HEK293 (cell line): Measurements from ENCODE around the gene WIPF3.

Experiments used
- CTCF ChIA-PET: fragments of 350-600 bp; formaldehyde crosslinking; extraction: SDS; loops from one replicate; lab custom pipeline; 2021; ENCODE audit warnings: antibody characterized with exemption; lab: Yijun Ruan, JAX
- POLR2A ChIA-PET: fragments of 300-600 bp; formaldehyde crosslinking; extraction: SDS; loops from one replicate; lab custom pipeline; 2020; ENCODE audit warnings: antibody characterized with exemption, inconsistent platforms; lab: Yijun Ruan, JAX
- H3K27ac ChIP-seq: fragments of 200-500 bp; sonication (Bioruptor generic); 2 replicates; pipeline ENCODE4 v1.5.1; 2014; ENCODE audit warnings: low read depth, low read length, control low read depth, inconsistent platforms; ENCODE audit errors: extremely low read depth
- H3K36me3 ChIP-seq, 2 experiments: fragments of 200-500 bp in 1 of 2; sonication (Bioruptor generic) in 1 of 2; 1 replicate in 1 of 2; 2 replicates in 1 of 2; pipeline ENCODE4 v1.5.1; 2014 to 2017; ENCODE audit warnings: inconsistent platforms in 2 of 2, low read length in 2 of 2; ENCODE audit not compliant: control insufficient read depth in 2 of 2, insufficient read depth in 1 of 2
- H3K4me1 ChIP-seq: fragments of 200-500 bp; sonication (Bioruptor generic); 2 replicates; pipeline ENCODE4 v1.5.1; 2014; ENCODE audit warnings: mild to moderate bottlenecking, low read length, inconsistent platforms; ENCODE audit not compliant: control insufficient read depth, insufficient read depth
- H3K4me3 ChIP-seq: 2 replicates; pipeline ENCODE4 v1.5.1; 2011; ENCODE audit warnings: low read depth, mild to moderate bottlenecking, control low read depth, low read length, moderate library complexity
- H3K9me3 ChIP-seq: fragments of 200-500 bp; sonication (Bioruptor generic); 2 replicates; pipeline ENCODE4 v1.5.1; 2014; ENCODE audit warnings: low read depth, low read length, inconsistent platforms; ENCODE audit not compliant: control insufficient read depth, insufficient read depth
- HOXC10 ChIP-seq: sonication (generic); formaldehyde crosslinking; IDR thresholded peaks from 2 replicates; pipeline ENCODE4 v1.8.1; 2023; ENCODE audit warnings: mild to moderate bottlenecking, missing genetic modification reagents
- KLF16 ChIP-seq: fragments of 450-650 bp; formaldehyde crosslinking; IDR thresholded peaks from 2 replicates; pipeline ENCODE4 v1.5.1; 2017; ENCODE audit warnings: missing biosample characterization, missing genetic modification characterization
- PRDM1 ChIP-seq: fragments of 450-650 bp; formaldehyde crosslinking; IDR thresholded peaks from 2 replicates; pipeline ENCODE4; 2016; ENCODE audit warnings: missing biosample characterization, missing genetic modification characterization
- REPIN1 ChIP-seq: fragments of 450-650 bp; formaldehyde crosslinking; IDR thresholded peaks from 2 replicates; pipeline ENCODE4 v1.5.1; 2017; ENCODE audit warnings: missing biosample characterization, missing genetic modification characterization, low read depth
- SETDB1 ChIP-seq: IDR thresholded peaks from one replicate; pipeline ENCODE4 v1.6.1; 2017; ENCODE audit warnings: mild to moderate bottlenecking, low read length, moderate library complexity, mixed read lengths; ENCODE audit not compliant: insufficient read length
- SP3 ChIP-seq: fragments of 450-650 bp; formaldehyde crosslinking; IDR thresholded peaks from 2 replicates; pipeline ENCODE4 v1.5.1; 2016; ENCODE audit warnings: missing biosample characterization, missing genetic modification characterization
- SP7 ChIP-seq: fragments of 450-650 bp; formaldehyde crosslinking; IDR thresholded peaks from 2 replicates; pipeline ENCODE4 v1.5.1; 2016; ENCODE audit warnings: missing biosample characterization, missing genetic modification characterization
- ZBTB7A ChIP-seq: fragments of 450-650 bp; formaldehyde crosslinking; IDR thresholded peaks from 2 replicates; pipeline ENCODE4 v1.5.1; 2016; ENCODE audit warnings: low read depth, missing biosample characterization, missing genetic modification characterization
- ZNF140 ChIP-seq: fragments of 450-650 bp; formaldehyde crosslinking; IDR thresholded peaks from 2 replicates; pipeline ENCODE4 v1.5.1; 2016; ENCODE audit warnings: missing biosample characterization, missing genetic modification characterization
- ZNF239 ChIP-seq: fragments of 450-650 bp; formaldehyde crosslinking; IDR thresholded peaks from 2 replicates; pipeline ENCODE4 v1.5.1; 2016; ENCODE audit warnings: missing biosample characterization, missing genetic modification characterization
- ZNF280C ChIP-seq: fragments of 450-650 bp; formaldehyde crosslinking; IDR thresholded peaks from 2 replicates; pipeline ENCODE4 v1.5.1; 2016; ENCODE audit warnings: missing biosample characterization, missing genetic modification characterization
- ZNF335 ChIP-seq: fragments of 450-650 bp; formaldehyde crosslinking; conservative IDR thresholded peaks from 2 replicates; pipeline ENCODE4 v1.5.1; 2016; ENCODE audit warnings: missing biosample characterization, missing genetic modification characterization
- ZNF341 ChIP-seq: fragments of 450-650 bp; formaldehyde crosslinking; IDR thresholded peaks from 2 replicates; pipeline ENCODE4; 2016; ENCODE audit warnings: low read depth, missing biosample characterization, missing genetic modification characterization
- ZNF610 ChIP-seq: fragments of 450-650 bp; formaldehyde crosslinking; IDR thresholded peaks from 2 replicates; pipeline ENCODE4 v1.5.1; 2016; ENCODE audit warnings: missing biosample characterization, missing genetic modification characterization, borderline replicate concordance
- ZNF654 ChIP-seq: fragments of 450-650 bp; formaldehyde crosslinking; IDR thresholded peaks from 2 replicates; pipeline ENCODE4 v1.5.1; 2016; ENCODE audit warnings: low read depth, missing biosample characterization, missing genetic modification characterization
- ZNF660 ChIP-seq: fragments of 450-650 bp; IDR thresholded peaks from 2 replicates; pipeline ENCODE4 v1.5.1; 2018; ENCODE audit warnings: missing biosample characterization, mild to moderate bottlenecking, missing genetic modification characterization
- TF ChIP-seq, protein P1 (sequence below): fragments of 450-650 bp; formaldehyde crosslinking; IDR thresholded peaks from 2 replicates; pipeline ENCODE4 v1.5.1; 2016; ENCODE audit warnings: missing biosample characterization, missing genetic modification characterization
- TF ChIP-seq, protein P2 (sequence below): fragments of 450-650 bp; formaldehyde crosslinking; IDR thresholded peaks from 2 replicates; pipeline ENCODE4 v1.5.1; 2016; ENCODE audit warnings: missing biosample characterization, missing genetic modification characterization

WIPF3 gene

GRCh38 chr7:29878081-29878688, 71.9 kb downstream of the WIPF3 start:
- CTCF ChIA-PET, result interaction anchor here (0.6 to 3.2 kb wide), 11 partner anchors 29 to 955 kb away, joined by 3 to 31 read pairs (median 3); no protein-coding TSS in a partner anchor

GRCh38 chr7:29879609-29880008, 73.3 kb downstream of the WIPF3 start:
- H3K27ac ChIP-seq, result no peak overlapping the region
- POLR2A ChIA-PET, result no interaction called here
- CTCF ChIA-PET, result interaction anchor here (0.7 to 3.2 kb wide), 4 partner anchors 41 to 957 kb away, joined by 3 to 31 read pairs (median 3); no protein-coding TSS in a partner anchor
- no peaks in the 10 kb centered on the region for H3K9me3 ChIP-seq
- TF ChIP-seq ZNF610 (tag by site-specific recombination) (no peak), ZNF335 (tag by site-specific recombination) (no peak), ZBTB7A (no peak), SETDB1 (no peak), REPIN1 (tag by site-specific recombination) (no peak), PRDM1 (tag by site-specific recombination) (no peak), ZNF239 (tag by site-specific recombination) (no peak), ZNF140 (tag by site-specific recombination) (no peak), SP7 (tag by site-specific recombination) (no peak)
- TF ChIP-seq, protein P1, sequence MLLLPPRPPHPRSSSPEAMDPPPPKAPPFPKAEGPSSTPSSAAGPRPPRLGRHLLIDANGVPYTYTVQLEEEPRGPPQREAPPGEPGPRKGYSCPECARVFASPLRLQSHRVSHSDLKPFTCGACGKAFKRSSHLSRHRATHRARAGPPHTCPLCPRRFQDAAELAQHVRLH (tag by site-specific recombination), result no peak
- no peaks in the 10 kb centered on the region for H3K36me3 ChIP-seq
- no peak overlapping the region for H3K4me3 ChIP-seq
- H3K4me1 ChIP-seq, result no peaks in the 10 kb centered on the region

More at GRCh38 chr7:29878081-29878688, 71.9 kb downstream of the WIPF3 start:
- TF ChIP-seq ZNF280C (no peak), ZNF654 (peak; percentile 32)
- no peak overlapping the region for H3K27ac ChIP-seq
- no peaks in the 10 kb centered on the region for H3K9me3 ChIP-seq
- POLR2A ChIA-PET, result no interaction called here
- H3K4me3 ChIP-seq, result no peak overlapping the region
- no peaks in the 10 kb centered on the region for H3K36me3 ChIP-seq
- no peaks in the 10 kb centered on the region for H3K4me1 ChIP-seq

DNA sequence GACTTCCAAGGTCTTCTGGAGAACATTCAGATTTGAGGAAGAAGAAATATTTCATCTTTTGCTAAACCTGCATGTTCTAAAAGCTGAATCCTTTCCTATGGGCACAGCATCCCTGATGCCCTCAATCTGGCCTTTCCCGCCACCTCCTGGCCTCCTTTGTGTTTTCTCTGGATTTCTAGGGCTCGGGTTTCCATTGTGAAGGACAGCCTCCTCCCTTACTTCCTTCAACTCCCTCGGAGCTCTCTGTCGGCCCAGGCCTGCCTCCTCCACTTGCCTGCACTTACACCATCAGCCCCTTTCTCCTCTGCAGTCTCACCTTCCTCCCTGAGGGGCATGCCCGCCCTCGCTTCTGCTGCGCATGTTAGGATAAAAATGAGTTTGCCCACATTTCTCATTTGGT, 75.4 kb downstream of the WIPF3 start:
- H3K4me3 ChIP-seq, result no peak overlapping the region
- ChIA-PET POLR2A (no interaction called here), CTCF (interaction anchor here (0.8 to 1.4 kb wide), 3 partner anchors 10 to 246 kb away, joined by 3 to 4 read pairs (median 3); no protein-coding TSS in a partner anchor)
- H3K4me1 ChIP-seq, result no peaks in the 10 kb centered on the region; the same call in 1 of the 2 replicates
- no peak overlapping the region for H3K27ac ChIP-seq
- H3K9me3 ChIP-seq, result no peaks in the 10 kb centered on the region
- no peak for TF ChIP-seq HOXC10
- TF ChIP-seq, protein P2, sequence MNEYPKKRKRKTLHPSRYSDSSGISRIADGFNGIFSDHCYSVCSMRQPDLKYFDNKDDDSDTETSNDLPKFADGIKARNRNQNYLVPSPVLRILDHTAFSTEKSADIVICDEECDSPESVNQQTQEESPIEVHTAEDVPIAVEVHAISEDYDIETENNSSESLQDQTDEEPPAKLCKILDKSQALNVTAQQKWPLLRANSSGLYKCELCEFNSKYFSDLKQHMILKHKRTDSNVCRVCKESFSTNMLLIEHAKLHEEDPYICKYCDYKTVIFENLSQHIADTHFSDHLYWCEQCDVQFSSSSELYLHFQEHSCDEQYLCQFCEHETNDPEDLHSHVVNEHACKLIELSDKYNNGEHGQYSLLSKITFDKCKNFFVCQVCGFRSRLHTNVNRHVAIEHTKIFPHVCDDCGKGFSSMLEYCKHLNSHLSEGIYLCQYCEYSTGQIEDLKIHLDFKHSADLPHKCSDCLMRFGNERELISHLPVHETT (tag by site-specific recombination), result no peak
- TF ChIP-seq ZNF341 (tag by site-specific recombination), result no peak
- TF ChIP-seq SP3, result no peak
- TF ChIP-seq ZNF660 (tag by site-specific recombination), result no peak
- TF ChIP-seq ZNF335 (tag by site-specific recombination), result no peak
- TF ChIP-seq KLF16 (tag by site-specific recombination), result no peak
- no peaks in the 10 kb centered on the region for H3K36me3 ChIP-seq
